GM15510 (cell line): ENCODE results near the gene ARHGAP42.

ENCODE experiments used
- POLR2A ChIP-seq: IDR thresholded peaks from 3 replicates; pipeline ENCODE4 v1.6.1; 2011; ENCODE audit warnings: borderline replicate concordance; ENCODE audit not compliant: insufficient read length; ENCODE audit errors: extremely low read depth

ARHGAP42 gene

DNA sequence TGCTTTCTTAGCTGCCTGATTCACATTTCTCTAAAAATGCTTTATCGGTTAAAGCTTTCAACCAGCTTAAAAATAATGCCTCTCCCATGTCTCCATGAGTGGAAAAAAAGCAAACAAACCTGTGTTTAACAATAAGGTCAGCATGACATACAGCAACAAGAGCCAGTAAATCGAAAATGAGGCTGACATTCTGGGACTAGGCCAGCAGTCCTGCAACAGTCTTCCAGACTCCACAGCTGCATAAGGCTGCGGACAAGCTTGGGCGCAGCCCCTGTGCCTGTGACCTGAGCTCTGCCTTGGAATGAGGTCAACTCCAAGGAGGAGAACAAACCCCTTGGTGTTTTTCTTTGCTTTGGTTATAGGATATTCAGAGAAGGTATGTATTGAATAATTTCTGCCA is 347.0 kb downstream of the ARHGAP42 start:
- no peak for TF ChIP-seq POLR2A

DNA sequence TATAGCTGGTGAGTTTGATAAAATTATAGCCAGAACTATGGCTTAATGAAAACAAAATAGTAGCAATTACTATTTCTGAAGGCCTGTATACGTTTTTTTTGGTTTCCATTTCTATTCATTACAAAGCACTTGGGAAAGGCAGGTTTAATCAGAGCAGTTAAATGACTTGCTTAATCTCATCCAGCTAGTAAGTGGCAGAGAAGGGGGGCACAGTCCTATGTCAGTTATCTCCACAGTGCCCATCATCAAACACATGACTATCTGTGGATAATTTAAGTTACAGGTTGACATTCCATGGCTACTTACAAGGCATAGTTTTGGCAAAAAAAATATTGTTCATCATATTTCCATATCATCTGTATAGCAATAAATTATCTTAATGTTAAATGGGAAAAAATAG is 348.8 kb downstream of the ARHGAP42 start:
- no peak for TF ChIP-seq POLR2A
